Mucosa of descending colon (tissue), 3 donors: Measurements from ENCODE around the gene RTBDN. TPM values are rescaled to one million over a fixed set of nuclear protein-coding genes. Genes with fewer than 3 reads are reported as not detected.
"Not testable (repeated sequence)": the region's sequence is repeated elsewhere in the genome, so short reads cannot be mapped to it uniquely, and the experiment has no call there.

Experiments
- ATAC-seq: fragments of 200-7000 bp; cut with Tn5 transposase; one replicate; pipeline ENCODE4 v1.9.1; 2020; ENCODE audit warnings: mild to moderate bottlenecking, moderate library complexity
- DNase-seq, 3 donors: peaks; one replicate each; pipeline ENCODE4 v3.0.0-alpha.2; 2020
- H3K36me3 ChIP-seq: fragments of 200-600 bp; one replicate; pipeline ENCODE4 v1.8.0; 2021; ENCODE audit warnings: low read depth, mild to moderate bottlenecking
- H3K4me1 ChIP-seq: fragments of 200-600 bp; one replicate; pipeline ENCODE4 v1.8.0; 2021; ENCODE audit warnings: low read depth, mild to moderate bottlenecking
- H3K4me3 ChIP-seq: fragments of 200-600 bp; one replicate; pipeline ENCODE4 v1.8.0; 2021; ENCODE audit warnings: mild to moderate bottlenecking
- H3K9me3 ChIP-seq: fragments of 200-600 bp; one replicate; pipeline ENCODE4 v1.8.0; 2021; ENCODE audit warnings: mild to moderate bottlenecking
- intact Hi-C, 2 donors: fragments of 100-400 bp; cut with DNase I in 1 of 2; cut with micrococcal nuclease in 1 of 2; formaldehyde crosslinking; loops; one replicate each; pipeline versions ENCODE4 v1.11.0 to v1.11.1; 2022; cut with DNase I, micrococcal nuclease
- total RNA-seq, 3 donors: library from RNA; stranded (reverse); fragmentation: NEBNext Ultra II Directional in 2 of 3; extraction: Animal tissue kit (Norgen Biotek cat#: 25700) in 2 of 3; gene quantifications; one replicate each; pipeline versions ENCODE4 v1.2.1 to v1.2.4, GENCODE V29; 2021 to 2023
- TF ChIP-seq, protein P1 (sequence below): fragments of 200-600 bp; IDR thresholded peaks from one replicate; pipeline ENCODE4 v1.8.0; 2022; ENCODE audit warnings: antibody characterized with exemption, mild to moderate bottlenecking
- donor health status: DM: no; HTN: no; CAD: no; lungs with moderate emphysema.
- donor health status: DM: no; HTN: no; CAD: no.
- donor health status: DM: no; HTN: yes; CAD: no.

The RTBDN gene
- total RNA-seq, 3 donors from 2014 or later: 0.87 to 1.7 TPM; not detected in 1

- intact Hi-C loops: no loop called here
- TF ChIP-seq, protein P1, sequence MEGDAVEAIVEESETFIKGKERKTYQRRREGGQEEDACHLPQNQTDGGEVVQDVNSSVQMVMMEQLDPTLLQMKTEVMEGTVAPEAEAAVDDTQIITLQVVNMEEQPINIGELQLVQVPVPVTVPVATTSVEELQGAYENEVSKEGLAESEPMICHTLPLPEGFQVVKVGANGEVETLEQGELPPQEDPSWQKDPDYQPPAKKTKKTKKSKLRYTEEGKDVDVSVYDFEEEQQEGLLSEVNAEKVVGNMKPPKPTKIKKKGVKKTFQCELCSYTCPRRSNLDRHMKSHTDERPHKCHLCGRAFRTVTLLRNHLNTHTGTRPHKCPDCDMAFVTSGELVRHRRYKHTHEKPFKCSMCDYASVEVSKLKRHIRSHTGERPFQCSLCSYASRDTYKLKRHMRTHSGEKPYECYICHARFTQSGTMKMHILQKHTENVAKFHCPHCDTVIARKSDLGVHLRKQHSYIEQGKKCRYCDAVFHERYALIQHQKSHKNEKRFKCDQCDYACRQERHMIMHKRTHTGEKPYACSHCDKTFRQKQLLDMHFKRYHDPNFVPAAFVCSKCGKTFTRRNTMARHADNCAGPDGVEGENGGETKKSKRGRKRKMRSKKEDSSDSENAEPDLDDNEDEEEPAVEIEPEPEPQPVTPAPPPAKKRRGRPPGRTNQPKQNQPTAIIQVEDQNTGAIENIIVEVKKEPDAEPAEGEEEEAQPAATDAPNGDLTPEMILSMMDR: no peak
- DNase-seq: peak in 2 of 3 donors; percentile 51 to 68
- Histone ChIP-seq H3K4me1 (peaks cover 15% of the 10 kb centered on the region), H3K9me3 (no peaks in the 10 kb centered on the region), H3K36me3 (no peaks in the 10 kb centered on the region), H3K4me3 (peak overlapping the region; percentile 82)
- peak; percentile 35 for ATAC-seq
Observed at GRCh38 chr19:12800923-12801465, 33.4 kb downstream of the RTBDN start.

- no peaks in the 10 kb centered on the region for H3K9me3 ChIP-seq
- ATAC-seq: no peak
- TF ChIP-seq, protein P1: no peak
- H3K36me3 ChIP-seq: no peaks in the 10 kb centered on the region
- H3K4me1 ChIP-seq: peaks cover 21% of the 10 kb centered on the region
- no peak overlapping the region for H3K4me3 ChIP-seq
- intact Hi-C loops: no loop called here
- no peak for DNase-seq
Observed at GRCh38 chr19:12800466-12800770, 34.0 kb downstream of the RTBDN start.

DNA sequence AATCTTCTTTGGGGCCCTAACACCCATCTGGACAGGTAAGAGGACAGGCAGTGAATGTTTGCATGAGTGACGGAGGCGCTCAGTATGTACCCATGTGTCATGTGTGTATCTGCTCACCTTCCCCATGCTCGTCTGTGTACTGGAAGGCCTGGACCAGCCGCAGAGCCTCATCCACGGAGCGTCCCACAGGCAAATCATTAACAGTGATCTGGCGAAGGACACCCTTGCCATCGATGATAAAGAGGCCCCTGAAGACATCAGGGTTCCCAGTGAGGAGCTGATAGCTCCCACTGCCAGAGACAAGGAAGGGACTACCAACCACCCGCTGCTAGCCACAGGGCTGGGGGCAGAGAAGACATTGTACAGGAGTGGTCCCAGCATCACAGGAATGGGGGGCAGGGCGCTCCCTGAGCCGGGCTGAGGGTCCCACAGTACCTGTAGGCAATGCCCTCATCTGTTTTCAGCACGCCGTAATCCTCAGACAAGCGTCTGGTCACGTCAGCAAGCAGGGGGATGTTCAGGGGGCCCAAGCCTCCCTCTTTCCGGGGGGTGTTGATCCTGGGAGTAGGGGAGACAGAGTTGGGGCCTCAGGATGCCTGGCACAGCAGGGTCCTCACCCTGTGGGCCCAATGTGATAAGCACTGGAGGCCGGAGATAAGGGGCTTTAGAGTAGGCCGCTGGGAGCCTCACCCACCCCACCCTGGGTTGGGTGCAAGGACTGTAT lies 34.5 kb downstream of the RTBDN start:
- intact Hi-C loops: loop anchor here (5.0 kb wide), 1 partner anchor 38 kb away; no protein-coding TSS in a partner anchor
- H3K4me3 ChIP-seq: no peak overlapping the region
- DNase-seq (peak in 2 of 3 donors; percentile 35 to 43), ATAC-seq (no peak)
- peaks cover 24% of the 10 kb centered on the region for H3K4me1 ChIP-seq
- no peaks in the 10 kb centered on the region for H3K36me3 ChIP-seq
- TF ChIP-seq, protein P1: no peak
- H3K9me3 ChIP-seq: no peaks in the 10 kb centered on the region

DNA sequence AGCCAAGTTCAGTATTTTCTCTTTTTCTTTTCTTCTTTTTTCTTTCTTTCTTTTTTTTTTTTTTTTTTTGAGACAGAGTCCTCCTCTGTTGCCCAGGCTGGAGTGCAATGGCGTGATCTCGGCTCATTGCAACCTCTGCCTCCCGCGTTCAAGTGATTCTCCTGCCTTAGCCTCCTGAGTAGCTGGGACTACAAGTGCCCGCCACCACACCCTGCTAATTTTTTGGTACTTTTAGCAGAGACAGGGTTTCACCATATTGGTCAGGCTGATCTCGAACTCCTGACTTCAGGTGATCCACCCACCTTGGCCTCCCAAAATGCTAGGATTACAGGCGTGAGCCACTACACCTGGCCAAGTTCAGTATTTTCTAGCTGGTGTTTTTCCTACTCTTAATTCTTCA lies 36.8 kb downstream of the RTBDN start:
- not testable (repeated sequence) for H3K9me3 ChIP-seq, ATAC-seq, H3K4me3 ChIP-seq, DNase-seq, H3K36me3 ChIP-seq
- peaks cover 28% of the 10 kb centered on the region for H3K4me1 ChIP-seq
- intact Hi-C loops: loop anchor here (2.0 to 5.0 kb wide), 2 partner anchors 21 to 35 kb away; no protein-coding TSS in a partner anchor

DNA sequence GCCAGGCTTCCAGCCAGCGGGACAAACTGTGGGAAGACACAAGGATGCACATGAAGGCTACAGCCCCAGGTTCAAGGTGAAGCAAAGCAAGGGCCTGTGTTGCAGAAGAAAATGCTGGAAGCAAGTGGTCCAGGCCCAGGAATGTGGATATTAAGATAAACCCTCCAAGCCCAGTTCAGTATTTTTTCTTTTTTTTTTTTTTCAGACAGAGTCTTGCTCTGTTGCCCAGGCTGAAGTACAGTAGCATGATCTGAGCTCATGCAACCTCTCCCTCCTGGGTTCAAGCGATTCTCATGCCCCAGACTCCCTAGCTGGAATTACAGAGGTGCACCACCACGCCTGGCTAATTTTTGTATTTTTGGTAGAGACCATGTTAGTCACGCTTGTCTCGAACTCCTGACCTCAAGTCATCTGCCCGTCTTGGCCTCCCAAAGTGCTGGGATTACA lies 37.2 kb downstream of the RTBDN start:
- Histone ChIP-seq H3K9me3 (no peaks in the 10 kb centered on the region), H3K36me3 (no peaks in the 10 kb centered on the region), H3K4me1 (peaks cover 28% of the 10 kb centered on the region), H3K4me3 (no peak overlapping the region)
- no peak for ATAC-seq
- DNase-seq: no peak
- TF ChIP-seq, protein P1: no peak
- intact Hi-C loops: loop anchor here (2.0 to 5.0 kb wide), 2 partner anchors 20 to 35 kb away; no protein-coding TSS in a partner anchor
